ENCODE data around the gene ARID5B. TPM values are rescaled to one million over a fixed set of nuclear protein-coding genes. Genes with fewer than 3 reads are reported as not detected.
A peak's percentile ranks its signal among the peaks of the same experiment; 100 is the strongest.

ARID5B gene
- total and polyA plus RNA-seq, 2 of the 4 experiments (the other 2 are of a cell fraction) = 41.0 to 125 TPM

DNA sequence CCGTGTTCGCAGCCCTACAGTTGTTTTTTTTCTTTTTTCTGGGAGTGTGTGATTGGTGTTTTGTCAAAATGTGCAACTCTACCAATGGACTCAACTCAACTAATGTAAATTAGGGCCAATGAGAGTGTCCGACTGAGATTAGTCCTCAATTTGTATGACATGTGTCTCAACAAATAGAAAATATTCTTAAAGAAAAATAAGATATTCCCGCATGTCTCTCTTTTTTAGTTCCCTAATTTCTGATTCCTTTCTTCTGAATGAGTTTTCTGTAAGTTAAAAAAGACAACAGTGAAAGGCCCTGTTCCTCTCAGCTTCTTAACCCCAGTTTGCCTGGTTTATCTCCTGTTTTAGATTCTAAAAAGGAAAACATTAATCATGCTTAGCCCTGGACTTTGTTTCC is 61.5 kb downstream of the ARID5B start:
- Histone ChIP-seq H3K18ac (ENCODE audit: low read depth, low read length) (peak overlapping the region; percentile 56), H2BK20ac (ENCODE audit: low read depth, low read length) (peak overlapping the region; percentile 22; the same call in 1 of the 2 replicates), H3K23ac (ENCODE audit: low read depth, low read length) (peak overlapping the region; percentile 63; the same call in 1 of the 2 replicates), H3K27me3 (ENCODE audit: control insufficient read depth, insufficient read depth, low read length) (no peaks in the 10 kb centered on the region), H3K56ac (ENCODE audit: extremely low read depth, insufficient read depth, low read length) (no peak overlapping the region), H3K4me3 (ENCODE audit: insufficient read depth, low read depth, low read length) (no peak overlapping the region), H4K5ac (ENCODE audit: low read depth, low read length) (no peak overlapping the region; the same call in 1 of the 2 replicates), H3K36me3 (ENCODE audit: control insufficient read depth, insufficient read depth, low read length) (peaks cover 19% of the 10 kb centered on the region), H2BK15ac (ENCODE audit: low read depth, low read length) (0 out of 3 replicates have a peak overlapping the region, but pooled peaks have one; percentile 71), H3K4me1 (ENCODE audit: control insufficient read depth, insufficient read depth, low read length) (peaks cover 16% of the 10 kb centered on the region), H3K4ac (ENCODE audit: low read depth, low read length) (peak overlapping the region; percentile 54; the same call in 1 of the 2 replicates), H3K14ac (replicated peaks; ENCODE audit: low read depth, low read length) (peak overlapping the region; percentile 87; the same call in 1 of the 2 replicates), H3K27ac (ENCODE audit: insufficient read depth, low read length) (peak overlapping the region; percentile 36; the same call in 1 of the 2 replicates), H2AK9ac (replicated peaks; ENCODE audit: low read depth, low read length, poor library complexity) (no peak overlapping the region), H2BK120ac (ENCODE audit: low read depth, low read length) (no peak overlapping the region), H2BK5ac (ENCODE audit: low read depth, low read length, poor library complexity, severe bottlenecking) (peak overlapping the region; percentile 6), H3K79me1 (ENCODE audit: low read depth in 1 of 2, low read length in 2 of 2) (peaks cover 43 to 59% of the 10 kb centered on the region in 2 experiments), H3K9me3 (ENCODE audit: control insufficient read depth, insufficient read depth, low read length) (no peaks in the 10 kb centered on the region), H2AFZ (replicated peaks; ENCODE audit: low read length, poor library complexity) (no peak overlapping the region), H3K4me2 (ENCODE audit: low read depth, low read length) (no peak overlapping the region), H4K91ac (ENCODE audit: insufficient read depth, low read depth, low read length) (no peak overlapping the region), H3K9me1 (ENCODE audit: insufficient read depth, low read length) (peaks cover 11% of the 10 kb centered on the region), H3K9ac (ENCODE audit: low read depth, low read length) (no peak overlapping the region), H4K20me1 (ENCODE audit: insufficient read depth, low read length) (peaks cover 5% of the 10 kb centered on the region; the same call in 1 of the 2 replicates), H4K8ac (ENCODE audit: low read depth in 2 of 2, low read length in 2 of 2) (peak overlapping the region; percentile 8 to 54; a peak in 1 of 4 replicates), H2AK5ac (ENCODE audit: low read depth, low read length) (no peak overlapping the region)
- WGBS, 2 experiments (ENCODE audit: extremely low coverage in 2 of 2, insufficient read length in 1 of 2) = no CpG with 5 or more reads among the region's 4 CpGs
- no TSS peak for BruUV-seq (replicated peaks)
- no peak for DNase-seq
- ATAC-seq (ENCODE audit: low read depth) = no peak
- CTCF ChIA-PET = no interaction called here
- TF ChIP-seq USF2 (IDR thresholded peaks at IDR 0.05; ENCODE audit: low read depth, low read length) (no peak), RAD21 (IDR thresholded peaks at IDR 0.05; ENCODE audit: low read length) (no peak), SMC3 (IDR thresholded peaks at IDR 0.05; ENCODE audit: low read depth, low read length) (no peak), RFX5 (IDR thresholded peaks at IDR 0.05; ENCODE audit: low read depth, low read length) (no peak), MAFK (IDR thresholded peaks at IDR 0.05; ENCODE audit: low read depth, low read length) (no peak), MAZ (IDR thresholded peaks at IDR 0.05; ENCODE audit: borderline replicate concordance, low read depth, low read length) (no peak), CEBPB (IDR thresholded peaks at IDR 0.05; ENCODE audit: low read depth, low read length) (no peak), NFE2L2 (IDR thresholded peaks at IDR 0.05; ENCODE audit: low read depth, low read length) (no peak), POLR2A (IDR thresholded peaks at IDR 0.05; ENCODE audit: low read depth, low read length) (no peak), RCOR1 (IDR thresholded peaks at IDR 0.05; ENCODE audit: insufficient replicate concordance, low read length) (no peak)
- TF ChIP-seq, protein P1, sequence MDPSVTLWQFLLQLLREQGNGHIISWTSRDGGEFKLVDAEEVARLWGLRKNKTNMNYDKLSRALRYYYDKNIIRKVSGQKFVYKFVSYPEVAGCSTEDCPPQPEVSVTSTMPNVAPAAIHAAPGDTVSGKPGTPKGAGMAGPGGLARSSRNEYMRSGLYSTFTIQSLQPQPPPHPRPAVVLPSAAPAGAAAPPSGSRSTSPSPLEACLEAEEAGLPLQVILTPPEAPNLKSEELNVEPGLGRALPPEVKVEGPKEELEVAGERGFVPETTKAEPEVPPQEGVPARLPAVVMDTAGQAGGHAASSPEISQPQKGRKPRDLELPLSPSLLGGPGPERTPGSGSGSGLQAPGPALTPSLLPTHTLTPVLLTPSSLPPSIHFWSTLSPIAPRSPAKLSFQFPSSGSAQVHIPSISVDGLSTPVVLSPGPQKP (IDR thresholded peaks at IDR 0.05; ENCODE audit: borderline replicate concordance, low read depth, low read length) = no peak
- in situ Hi-C loops (cut with MboI; ENCODE audit: low sequenced_read_pairs) (no loop called here), dilution Hi-C loops (cut with HindIII; ENCODE audit: low sequenced_read_pairs, unreplicated experiment) (no loop called here), intact Hi-C loops (cut with micrococcal nuclease) (no loop called here)
- POLR2A ChIA-PET (ENCODE audit: unreplicated experiment) = no interaction called here
